NCI-H2107 treated with DMSO at 0.1 percent for 48 hours (cell line): Measurements from ENCODE around the gene PAXX.
"Not testable (repeated sequence)": the region's sequence is repeated elsewhere in the genome, so short reads cannot be mapped to it uniquely, and the experiment has no call there.

Experiments used
- DNase-seq: peaks from one replicate; lab custom pipeline; 2025; ENCODE audit not compliant: unreplicated experiment; lab: John Stamatoyannopoulos, UW

Gene PAXX

DNA sequence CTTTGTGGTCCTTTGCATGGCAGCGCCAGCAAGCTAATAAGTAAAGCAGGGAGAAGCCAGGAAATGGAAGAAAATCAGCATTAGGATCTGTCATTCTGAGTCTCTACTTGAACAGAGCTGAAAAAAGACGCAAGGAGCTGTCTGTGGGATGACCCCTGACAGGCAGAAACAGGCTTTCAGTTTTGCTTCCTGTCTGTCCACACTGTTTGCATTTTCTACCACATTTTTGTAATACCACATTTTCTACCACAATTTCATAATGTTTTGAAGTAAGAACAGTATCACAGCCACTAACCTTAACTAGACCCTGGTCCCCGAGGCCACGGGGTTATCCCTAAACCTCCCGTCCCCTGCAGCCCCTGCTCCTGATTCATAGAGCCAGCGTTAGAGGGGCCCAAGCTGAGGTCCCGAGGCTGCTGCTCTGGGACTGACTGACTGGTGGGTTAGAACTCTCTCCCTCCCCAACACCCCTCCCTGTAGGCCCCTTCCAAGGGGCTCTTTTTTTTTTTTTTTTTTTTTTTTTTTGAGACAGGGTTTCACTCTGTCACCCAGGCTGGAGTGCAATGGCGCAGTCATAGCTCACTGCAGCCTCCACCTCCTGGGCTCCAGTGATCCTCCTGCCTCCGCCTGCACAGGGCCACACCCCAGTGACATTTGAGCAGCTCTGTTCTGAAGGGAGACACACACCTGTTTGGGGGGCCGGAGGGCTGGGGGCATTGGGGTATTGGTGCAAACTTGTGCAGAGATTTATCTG is 8.1 kb downstream of the PAXX start:
- no peak for DNase-seq

DNA sequence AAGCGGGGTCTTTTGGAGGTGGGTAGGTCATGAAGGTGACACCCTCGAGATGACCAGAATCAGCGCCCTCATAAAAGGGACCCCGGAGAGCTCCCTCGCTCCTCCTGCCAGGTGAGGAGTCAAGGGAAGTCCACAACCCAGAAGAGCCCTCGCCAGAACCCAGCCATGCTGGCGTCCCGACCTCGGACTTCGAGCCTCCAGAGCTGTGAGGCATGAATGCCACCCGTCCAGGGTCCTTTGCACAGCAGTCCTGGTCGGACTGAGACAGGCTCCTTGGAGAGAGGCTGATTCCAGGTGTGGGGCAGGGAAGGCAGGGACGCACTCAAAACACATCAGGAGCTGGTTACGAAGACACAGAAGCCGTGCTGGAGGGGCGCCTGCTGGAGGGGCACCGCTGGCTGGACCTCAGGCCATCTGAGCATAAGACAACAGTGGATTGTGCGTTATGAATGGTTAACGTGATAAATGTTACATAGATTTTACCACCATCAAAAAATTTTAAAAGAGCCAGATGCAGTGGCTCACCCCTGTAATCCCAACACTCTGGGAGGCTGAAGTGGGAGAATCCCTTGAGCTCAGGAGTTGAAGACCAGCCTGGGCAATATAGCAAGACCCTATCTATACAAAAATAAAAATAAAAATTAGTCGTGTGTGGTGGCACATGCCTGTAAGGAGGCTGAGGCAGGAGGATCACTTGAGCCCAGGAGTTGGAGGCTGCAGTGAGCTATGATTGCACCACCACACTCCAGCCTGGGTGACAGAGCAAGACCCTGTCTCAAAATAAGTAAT is 9.8 kb downstream of the PAXX start:
- DNase-seq = no peak

GRCh38 chr9:137002646-137003041 is 10.4 kb downstream of the PAXX start:
- no peak for DNase-seq

- DNase-seq = not testable (repeated sequence)
Observed at GRCh38 chr9:137004285-137004684, 12.1 kb downstream of the PAXX start.

- no peak for DNase-seq
Observed at GRCh38 chr9:137006116-137007003, 14.1 kb downstream of the PAXX start.

GRCh38 chr9:137007108-137007815 is 15.0 kb downstream of the PAXX start:
- DNase-seq = no peak

- DNase-seq = no peak
Observed at GRCh38 chr9:137007816-137008270, 15.6 kb downstream of the PAXX start.

DNA sequence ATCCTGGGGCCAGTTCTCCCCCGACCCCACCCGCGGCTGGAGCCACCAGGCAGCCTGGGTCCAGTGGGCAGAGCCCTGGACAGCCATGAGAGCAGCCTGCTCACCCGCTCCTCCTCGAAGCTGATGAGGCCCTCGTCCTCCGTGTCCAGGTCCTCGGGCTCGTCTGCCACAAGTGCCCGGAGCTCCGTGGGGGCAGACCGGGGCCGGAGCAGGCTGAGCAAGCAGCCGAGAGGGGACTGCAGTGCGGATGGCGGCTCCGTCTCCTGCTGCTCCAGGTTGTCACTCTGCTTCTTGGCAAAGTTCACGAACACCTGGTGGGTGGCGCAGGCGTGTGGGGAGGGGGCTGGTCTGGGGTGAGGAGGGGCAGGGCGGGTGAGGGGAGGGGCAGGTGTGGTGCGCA is 16.1 kb downstream of the PAXX start:
- no peak for DNase-seq

DNA sequence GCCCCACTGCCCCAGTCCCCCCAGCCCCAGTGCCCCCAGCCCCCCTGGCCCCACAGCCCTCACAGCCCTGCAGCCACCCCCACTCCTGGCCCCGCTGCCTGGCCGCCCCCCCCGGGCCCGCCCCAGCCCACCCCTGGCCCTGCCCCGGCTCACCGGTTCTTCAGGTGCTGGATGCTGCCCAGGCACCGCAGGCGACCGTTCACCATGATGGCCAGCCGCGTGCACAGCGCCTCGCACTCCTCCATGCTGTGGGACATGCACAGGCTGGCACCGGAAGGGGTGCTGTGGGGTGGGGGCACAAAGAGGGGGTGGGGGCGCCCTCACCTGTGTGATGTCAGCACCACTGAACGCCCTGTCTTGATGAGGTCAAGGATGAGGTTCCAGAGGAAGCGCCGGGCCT is 17.0 kb downstream of the PAXX start:
- DNase-seq = no peak

DNA sequence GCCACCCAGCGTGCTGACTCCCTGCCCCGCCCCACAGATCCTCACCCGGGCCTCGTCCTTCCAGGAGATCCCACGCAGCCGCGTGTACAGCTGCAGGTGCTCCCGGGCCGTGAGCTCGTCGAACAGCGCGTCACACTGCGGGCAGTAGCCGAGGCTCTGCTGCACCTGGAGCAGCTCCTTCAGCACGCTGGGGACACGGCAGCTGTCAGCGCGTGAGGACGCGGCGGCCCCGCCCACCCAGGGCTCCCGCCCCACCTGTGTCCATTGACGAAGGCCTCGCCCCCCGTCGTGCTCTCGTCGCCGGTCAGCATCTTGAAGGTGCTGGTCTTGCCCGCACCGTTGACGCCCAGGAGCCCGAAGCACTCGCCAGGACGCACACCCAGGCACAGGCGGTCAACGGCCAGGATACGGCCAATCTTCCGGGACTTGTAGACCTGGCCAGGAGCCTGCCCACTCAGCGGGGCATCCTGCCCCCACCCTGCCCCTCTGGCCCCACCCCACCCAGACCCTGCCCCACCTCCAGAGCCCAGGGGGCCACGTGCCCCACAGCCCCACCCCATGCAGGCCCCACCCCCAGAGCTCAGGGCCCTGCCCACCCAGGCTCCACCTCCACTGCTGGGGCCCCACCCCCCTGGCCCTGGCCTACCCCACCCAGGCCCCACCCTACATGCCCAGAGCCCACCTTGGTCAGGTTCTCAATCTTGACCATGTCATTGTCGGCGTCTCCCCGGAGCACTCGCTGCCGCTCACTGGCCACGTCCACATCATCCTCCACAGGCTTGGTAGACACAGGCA is 17.9 kb downstream of the PAXX start:
- DNase-seq = no peak

GRCh38 chr9:137011156-137011555 is 18.9 kb downstream of the PAXX start:
- no peak for DNase-seq

DNA sequence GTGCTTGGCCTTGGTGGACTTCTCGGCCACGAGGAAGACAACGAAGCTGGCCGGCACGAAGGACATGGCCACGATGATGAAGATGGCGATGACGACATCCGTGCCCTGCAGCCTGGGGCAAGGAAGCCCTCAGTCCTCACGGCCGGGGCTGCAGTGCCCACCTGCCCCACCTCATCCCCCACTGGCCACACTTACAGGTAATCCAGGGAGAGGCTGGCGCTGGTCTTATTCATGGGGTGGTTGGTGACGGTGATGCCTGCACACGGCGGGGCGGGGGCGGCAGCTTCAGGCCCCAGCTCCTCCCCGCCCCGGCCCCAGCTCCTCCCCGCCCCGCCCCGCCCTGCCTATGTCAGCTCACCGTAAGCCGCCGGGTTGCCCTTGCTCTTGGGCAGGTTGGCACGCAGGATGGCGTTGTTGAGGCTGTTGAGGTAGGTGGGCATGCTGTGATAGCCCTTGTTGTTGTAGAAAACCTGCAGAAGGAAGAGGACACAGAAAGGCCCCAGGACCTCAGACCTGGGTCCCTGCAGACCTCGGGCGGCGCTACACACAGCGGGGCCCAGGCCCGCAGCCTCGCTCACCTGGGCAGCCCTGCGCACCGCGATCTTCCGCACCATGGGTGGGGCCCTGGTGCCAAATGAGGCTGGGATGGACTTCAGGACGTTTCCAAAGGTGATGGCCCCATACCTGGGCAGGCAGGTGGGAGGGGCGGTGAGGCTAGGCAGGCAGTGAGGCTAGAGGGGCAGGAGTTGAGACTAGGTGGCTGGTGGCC is 19.9 kb downstream of the PAXX start:
- DNase-seq = no peak

GRCh38 chr9:137012694-137013570 is 20.7 kb downstream of the PAXX start:
- no peak for DNase-seq

DNA sequence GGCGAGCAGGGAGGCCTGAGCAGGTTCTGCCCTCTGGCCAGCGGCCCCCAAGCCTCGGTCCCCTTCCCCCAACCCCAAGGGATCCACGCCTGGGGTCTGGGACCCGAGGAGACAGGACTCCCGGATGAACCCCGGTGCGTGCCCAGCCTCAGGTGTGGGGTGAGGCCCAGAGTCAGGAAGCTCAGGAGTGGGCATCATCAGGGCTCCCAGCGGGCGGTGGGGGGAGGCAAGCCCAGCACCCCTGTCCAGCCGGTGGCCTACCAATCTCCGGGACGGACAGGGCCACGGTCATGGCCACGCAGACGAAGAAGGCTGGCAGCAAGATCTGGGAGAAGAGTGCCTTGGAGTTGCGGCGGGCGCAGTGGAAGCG is 21.3 kb downstream of the PAXX start:
- DNase-seq = no peak

GRCh38 chr9:137014166-137014565 is 21.9 kb downstream of the PAXX start:
- no peak for DNase-seq

DNA sequence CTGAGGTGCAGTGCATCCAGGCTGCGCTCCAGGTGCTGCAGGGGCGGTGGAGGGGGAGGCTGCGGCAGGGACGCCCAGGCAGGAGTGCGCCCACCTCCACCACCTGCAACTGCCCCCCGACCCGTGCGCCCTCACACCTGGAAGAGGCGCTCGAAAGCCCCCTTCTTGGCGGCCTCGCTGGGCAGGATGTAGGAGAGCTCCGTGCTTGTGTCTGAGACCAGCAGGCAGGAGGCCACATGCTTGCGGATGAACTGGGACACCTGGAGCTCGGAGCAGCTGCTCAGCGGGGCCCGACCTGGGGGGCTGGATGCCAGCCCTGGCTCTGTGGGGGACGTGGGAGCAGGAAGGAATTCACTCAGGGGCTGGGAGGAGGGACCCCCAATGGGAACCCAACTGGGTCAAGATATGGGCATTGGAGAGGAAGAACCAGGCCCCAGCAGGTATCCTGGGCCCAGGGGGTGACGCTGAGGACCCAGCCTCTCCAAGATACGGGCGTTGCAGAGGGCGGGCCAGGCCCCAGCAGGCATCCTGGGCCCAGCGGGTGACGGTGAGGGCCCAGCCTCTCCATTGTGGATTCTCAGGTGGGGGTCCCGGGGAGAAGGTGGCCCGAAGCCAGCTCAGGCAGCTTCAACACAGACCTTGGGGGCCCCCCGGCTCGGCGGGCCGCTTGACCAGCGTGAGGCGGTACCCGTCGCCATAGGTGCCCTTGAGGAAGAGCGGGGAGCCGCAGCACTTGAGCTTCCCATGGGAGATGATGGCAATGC is 22.7 kb downstream of the PAXX start:
- no peak for DNase-seq

DNA sequence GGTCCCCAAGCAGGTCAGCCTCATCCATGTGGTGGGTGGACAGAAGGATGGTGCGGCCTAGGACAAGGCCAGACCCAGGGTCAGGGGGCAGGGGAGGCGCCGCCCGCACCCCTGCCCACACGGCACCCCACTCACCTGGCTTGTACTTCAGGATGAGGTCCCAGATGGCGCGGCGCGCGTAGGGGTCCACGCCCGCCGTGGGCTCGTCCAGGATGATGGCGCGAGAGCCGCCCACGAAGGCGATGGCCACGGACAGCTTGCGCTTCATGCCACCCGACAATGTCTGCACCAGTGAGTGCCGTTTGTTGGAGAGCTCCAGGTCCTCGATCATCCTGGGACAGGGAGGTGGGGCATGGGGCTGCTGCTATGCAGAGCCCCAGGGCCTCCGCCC is 23.3 kb downstream of the PAXX start:
- no peak for DNase-seq

DNA sequence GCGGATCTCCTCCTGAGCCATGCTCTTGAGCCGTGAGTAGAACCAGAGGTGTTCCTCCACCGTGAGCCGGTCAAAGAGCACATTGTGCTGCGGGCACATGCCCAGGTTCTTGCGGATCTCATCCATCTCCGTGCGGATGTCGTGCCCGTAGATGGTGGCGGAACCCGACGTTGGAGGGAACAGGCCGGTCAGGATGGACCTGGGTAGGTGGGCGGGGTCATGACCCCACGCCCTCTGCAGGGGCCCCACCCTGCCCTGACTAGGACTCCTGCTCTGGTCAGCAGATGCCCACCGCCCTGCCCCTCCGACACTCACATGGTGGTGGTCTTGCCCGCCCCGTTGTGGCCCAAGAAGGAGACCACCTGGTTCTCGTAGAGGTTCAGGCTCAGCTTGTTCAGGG is 23.8 kb downstream of the PAXX start:
- DNase-seq = no peak
